ENCODE results near the gene KLLN.
A peak's percentile ranks its signal among the peaks of the same experiment; 100 is the strongest.
"Not testable (repeated sequence)": the region's sequence is repeated elsewhere in the genome, so short reads cannot be mapped to it uniquely, and the experiment has no call there.

Gene KLLN

GRCh38 chr10:87838650-87839049 lies 24.7 kb downstream of the KLLN start:
- DNase-seq: no peak

DNA sequence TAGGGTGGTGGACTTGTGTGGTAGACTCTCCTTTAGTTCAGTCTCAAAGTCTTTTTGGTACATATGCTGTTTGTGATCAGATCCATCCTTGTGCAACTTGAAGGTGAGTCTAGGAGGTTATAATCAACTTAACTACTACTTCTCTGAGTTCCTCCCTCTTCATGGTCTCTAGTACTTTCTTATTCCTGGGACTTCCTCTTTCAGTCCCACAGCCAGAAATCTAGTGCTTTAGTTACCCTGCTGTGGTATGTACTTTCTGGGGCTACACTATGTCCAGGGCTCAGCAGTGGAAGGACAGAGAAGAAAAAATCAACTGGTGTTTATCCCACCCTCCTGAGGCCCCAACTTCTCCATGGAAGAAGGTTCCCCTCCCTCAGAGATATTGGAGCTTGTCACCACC lies 25.9 kb downstream of the KLLN start:
- no peak for DNase-seq

- DNase-seq: no peak
These were observed 27.2 kb downstream of the KLLN start for GRCh38 chr10:87836098-87836497.

GRCh38 chr10:87829986-87830729 lies 33.2 kb downstream of the KLLN start:
- no peak for DNase-seq

- not testable (repeated sequence) for DNase-seq
These were observed 34.3 kb downstream of the KLLN start for GRCh38 chr10:87829051-87829450.

DNA sequence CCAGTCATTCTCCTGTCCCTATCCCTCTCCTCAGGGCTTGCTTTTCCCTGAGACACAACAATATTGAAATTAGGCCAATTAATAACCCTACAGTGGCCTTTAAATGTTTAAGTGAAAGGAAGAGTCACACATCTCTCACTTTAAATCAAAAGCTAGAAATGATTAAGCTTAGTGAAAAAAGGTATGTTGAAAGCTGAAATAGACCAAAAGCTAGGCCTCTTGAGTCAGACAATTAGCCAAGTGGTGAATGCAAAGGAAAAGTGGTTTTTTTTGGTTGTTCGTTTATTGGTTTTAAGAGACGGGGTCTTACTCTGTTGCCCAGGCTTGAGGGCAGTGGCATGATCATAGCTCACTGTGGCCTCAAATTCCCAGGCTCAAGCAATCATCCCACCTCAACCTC lies 35.7 kb downstream of the KLLN start:
- no peak for DNase-seq

- no peak for DNase-seq
These were observed 36.7 kb downstream of the KLLN start for GRCh38 chr10:87826653-87827052.

- DNase-seq: no peak
These were observed 44.1 kb downstream of the KLLN start for GRCh38 chr10:87819289-87819585.

GRCh38 chr10:87818505-87819288 lies 44.6 kb downstream of the KLLN start:
- peak; percentile 73 for DNase-seq

DNA sequence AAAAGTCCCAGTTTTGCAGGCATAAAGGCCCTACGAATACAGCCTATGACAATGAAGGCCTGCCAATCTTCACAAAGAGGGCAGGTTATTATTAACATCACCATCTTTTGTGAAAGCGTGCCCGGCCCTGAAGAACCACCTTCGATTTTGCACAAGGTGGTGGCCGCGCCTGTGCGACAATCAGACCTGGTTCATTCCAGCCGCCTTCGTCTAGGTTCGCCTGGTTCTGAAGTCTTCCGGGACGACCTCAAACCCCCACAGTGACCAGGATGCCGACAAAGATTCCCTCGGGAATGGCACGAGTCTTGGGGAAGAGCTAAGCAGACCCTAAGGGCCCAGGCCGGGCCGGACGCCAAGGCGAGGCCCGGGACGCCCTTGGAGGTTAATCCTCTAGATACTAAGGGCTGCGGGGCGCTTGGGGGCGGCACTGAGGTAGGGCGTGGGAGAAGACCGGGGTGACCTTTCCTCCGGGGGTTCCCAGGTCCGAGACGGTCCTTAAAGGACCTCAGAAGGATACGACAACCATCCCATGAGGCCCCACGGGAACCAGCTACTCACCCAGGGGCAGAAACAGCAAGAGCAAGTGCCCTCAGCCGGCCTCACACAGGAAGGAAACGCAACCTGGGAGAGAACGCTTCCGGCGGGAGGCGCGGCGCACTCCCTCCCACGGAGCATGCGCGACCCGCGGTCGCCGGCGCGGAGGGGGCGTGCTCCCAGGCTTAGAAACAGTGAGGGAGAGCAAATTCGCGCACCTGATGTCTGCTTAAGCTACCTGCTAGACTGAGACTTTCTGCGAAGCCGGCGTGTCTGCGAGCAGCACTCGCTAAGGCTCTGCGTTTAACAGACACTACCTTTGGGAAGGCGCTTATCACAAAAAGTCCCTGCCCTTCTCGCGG lies 45.5 kb downstream of the KLLN start, which contains the start of gene ATAD1:
TSS of gene ATAD1 (minus strand) at position 618 of the 896 bp plus-strand sequence. CDS start 3,627 bp downstream, outside the sequence.
- DNase-seq: peak; percentile 90

DNA sequence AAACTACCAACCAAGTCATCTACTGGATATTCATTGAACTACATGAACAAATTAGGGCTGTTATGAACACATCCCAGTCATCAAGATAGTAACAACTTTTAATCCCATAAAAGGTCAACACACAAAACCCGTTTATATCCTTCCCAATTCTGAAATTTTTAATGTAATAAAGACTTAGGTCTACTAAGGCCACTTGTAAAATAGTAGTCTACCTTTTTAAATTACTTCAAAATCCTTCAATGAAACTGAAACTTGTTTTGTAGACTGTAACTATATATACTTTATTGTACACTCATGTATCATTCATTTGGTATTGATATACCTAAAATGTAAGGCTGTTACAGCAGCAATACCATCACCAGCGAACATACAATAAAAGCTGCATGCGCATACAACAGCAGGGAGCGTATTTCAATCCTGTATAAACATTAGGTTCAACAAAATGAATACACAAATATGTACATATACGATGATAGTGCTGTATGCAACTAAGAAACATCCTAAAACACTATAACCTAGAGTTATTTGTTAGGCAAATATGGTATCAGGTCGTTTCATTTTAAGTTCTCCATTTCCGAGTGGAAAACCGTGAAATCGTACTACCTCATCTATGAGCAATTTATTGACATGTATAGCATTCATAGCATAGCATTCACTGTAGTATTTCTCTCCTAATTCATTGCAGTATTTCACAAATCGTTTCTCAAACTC lies 46.3 kb downstream of the KLLN start:
- DNase-seq: no peak

- DNase-seq: no peak
These were observed 47.0 kb downstream of the KLLN start for GRCh38 chr10:87816163-87816897.

Data from activated naive CD4-positive, alpha-beta T cell treated with Interleukin-2 at 50 U/mL for 16 hours (primary cell).